ENCODE data around the gene FAM210A.

DNA sequence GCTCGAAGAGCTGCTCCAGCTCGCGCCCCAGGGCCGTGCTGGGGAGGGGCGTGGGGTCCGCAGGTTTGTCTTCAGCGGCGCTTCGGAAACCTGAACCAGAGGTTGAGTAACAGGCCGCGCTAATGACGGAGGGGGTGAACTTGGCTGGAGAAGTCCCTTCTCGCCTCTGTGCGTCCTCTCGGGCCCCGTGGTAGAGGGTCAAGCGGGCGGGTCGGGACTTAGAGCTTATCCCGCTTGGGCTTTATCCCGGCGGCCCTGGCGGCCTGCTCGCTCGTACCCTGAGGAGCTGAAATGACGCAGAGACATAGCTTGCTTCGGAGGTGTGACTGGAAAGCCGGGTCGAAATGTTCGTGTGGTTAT is 594 bp upstream of the FAM210A start:
- TF ChIP-seq POLR2A (IDR thresholded peaks at IDR 0.05; ENCODE audit: low read length) (no peak), RARB (CRISPR knock-in tag; IDR thresholded peaks at IDR 0.05) (no peak), JUN (IDR thresholded peaks at IDR 0.05) (0 out of 5 replicates have a peak, but pooled peaks of 1 of the 2 experiments have one; percentile 1), CHD2 (IDR thresholded peaks at IDR 0.05; ENCODE audit: low read length, partially characterized antibody) (no peak), CEBPB (IDR thresholded peaks at IDR 0.05) (no peak), EP300 (IDR thresholded peaks at IDR 0.05) (no peak)
- TF ChIP-seq, protein P1, sequence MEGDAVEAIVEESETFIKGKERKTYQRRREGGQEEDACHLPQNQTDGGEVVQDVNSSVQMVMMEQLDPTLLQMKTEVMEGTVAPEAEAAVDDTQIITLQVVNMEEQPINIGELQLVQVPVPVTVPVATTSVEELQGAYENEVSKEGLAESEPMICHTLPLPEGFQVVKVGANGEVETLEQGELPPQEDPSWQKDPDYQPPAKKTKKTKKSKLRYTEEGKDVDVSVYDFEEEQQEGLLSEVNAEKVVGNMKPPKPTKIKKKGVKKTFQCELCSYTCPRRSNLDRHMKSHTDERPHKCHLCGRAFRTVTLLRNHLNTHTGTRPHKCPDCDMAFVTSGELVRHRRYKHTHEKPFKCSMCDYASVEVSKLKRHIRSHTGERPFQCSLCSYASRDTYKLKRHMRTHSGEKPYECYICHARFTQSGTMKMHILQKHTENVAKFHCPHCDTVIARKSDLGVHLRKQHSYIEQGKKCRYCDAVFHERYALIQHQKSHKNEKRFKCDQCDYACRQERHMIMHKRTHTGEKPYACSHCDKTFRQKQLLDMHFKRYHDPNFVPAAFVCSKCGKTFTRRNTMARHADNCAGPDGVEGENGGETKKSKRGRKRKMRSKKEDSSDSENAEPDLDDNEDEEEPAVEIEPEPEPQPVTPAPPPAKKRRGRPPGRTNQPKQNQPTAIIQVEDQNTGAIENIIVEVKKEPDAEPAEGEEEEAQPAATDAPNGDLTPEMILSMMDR (IDR thresholded peaks at IDR 0.05): no peak
